Measurements from ENCODE around the gene MRGPRG.
"Not testable (repeated sequence)": the region's sequence is repeated elsewhere in the genome, so short reads cannot be mapped to it uniquely, and the experiment has no call there.

MRGPRG gene, protein sequence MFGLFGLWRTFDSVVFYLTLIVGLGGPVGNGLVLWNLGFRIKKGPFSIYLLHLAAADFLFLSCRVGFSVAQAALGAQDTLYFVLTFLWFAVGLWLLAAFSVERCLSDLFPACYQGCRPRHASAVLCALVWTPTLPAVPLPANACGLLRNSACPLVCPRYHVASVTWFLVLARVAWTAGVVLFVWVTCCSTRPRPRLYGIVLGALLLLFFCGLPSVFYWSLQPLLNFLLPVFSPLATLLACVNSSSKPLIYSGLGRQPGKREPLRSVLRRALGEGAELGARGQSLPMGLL

DNA sequence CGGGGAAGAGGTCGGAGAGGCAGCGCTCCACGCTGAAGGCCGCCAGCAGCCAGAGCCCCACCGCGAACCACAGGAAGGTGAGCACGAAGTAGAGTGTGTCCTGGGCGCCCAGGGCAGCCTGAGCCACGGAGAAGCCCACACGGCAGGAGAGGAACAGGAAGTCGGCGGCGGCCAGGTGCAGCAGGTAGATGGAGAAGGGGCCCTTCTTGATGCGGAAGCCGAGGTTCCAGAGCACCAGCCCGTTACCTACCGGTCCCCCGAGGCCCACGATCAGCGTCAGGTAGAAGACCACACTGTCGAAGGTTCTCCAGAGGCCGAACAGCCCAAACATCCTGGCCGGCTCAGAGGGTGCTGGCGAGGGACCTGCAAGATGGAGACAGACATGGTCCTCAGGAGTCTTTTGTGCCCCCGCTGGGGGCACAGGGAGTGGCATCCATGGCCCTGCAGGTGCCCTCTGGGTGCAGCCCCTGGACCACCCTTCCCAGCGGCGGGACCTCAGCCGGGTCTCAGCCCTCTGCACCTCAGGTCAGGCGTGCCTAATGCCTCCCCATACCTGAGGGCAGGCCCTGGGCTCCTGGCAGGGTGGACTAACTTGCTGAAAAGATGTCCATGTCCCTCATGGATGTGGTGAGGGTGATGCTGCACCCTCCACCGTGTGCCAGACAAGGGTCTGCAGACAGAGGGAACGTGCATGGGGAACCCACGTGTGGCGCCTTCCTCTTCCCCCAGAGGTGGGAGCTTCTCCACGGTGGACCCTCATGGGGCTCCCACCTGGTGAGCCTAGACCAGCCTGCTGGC is at the start of gene MRGPRG:
TSS of gene MRGPRG (minus strand) at position 331 of the 798 bp plus-strand sequence. CDS start at position 331, 0 bp downstream.
- DNase-seq (ENCODE audit: low read depth), result no peak

DNA sequence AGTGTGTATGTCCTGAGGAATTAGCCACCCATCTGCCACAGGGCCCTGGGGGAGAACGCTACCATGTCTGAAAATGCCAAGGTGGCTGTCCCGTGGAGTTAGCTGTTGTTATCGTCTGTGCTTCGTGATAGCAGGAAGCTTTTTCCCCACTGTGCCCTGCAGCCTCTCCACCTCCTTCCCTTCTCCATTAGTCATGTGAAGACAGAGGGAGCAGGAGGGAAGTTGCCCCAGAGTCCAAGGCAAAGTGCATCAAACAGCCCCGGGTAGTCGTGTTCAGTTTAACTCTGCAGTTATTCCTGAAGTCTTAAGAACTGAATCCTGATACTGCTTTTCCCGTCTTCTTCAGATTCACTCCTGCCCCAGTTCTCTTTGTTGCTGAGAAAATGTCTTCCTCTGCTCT is 43.9 kb upstream of the MRGPRG start:
- not testable (repeated sequence) for DNase-seq (ENCODE audit: low read depth)

DNA sequence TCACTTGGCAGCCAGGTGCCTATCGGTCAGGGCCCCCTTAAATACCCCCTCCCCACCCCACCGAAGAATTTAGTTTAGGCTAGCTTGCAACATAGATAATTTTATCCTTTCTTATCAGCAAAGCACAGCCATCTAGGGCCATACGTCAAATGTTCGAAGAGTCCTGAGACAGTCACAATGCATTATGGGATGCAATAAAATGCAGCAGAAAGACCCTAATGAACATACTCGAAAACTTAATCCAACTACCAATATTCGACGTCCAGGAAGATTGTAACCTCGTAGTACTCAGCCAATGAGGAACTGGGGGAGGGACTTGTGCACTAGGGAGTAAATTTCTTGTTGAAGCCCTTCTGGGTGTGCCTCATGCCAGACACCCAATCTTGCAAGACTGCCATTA is 43.2 kb upstream of the MRGPRG start:
- DNase-seq (ENCODE audit: low read depth), result not testable (repeated sequence)

DNA sequence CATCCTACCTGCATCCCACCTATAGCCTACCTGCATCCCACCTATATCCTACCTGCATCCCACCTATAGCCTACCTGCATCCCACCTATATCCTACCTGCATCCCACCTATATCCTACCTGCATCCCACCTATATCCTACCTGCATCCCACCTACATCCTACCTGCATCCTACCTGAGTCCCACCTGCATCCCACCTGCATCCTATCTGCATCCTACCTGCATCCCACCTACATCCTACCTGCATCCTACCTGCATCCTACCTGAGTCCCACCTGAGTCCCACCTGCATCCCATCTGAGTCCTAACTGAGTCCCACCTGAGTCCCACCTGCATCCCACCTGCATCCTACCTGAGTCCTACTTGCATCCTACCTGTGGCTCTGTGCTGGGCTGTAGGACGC is 38.9 kb upstream of the MRGPRG start:
- not testable (repeated sequence) for DNase-seq (ENCODE audit: low read depth)

DNA sequence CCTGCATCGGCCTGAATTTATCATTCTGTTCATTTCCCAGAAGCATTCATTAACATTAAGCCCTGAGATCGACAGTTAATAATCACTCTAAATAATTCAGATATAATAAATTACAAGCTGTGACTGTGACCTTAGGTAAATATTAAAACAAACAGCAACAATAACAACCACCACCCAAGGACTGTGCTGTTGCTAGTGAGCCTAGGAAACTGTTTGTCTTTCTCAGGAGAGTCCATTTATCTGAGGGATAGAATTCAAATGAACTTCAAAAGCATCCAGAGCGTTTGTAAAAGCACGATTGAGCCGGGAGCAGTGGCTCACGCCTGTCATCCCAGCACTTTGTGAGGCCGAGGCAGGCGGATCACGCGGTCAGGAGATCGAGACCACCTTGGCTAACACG is 36.6 kb upstream of the MRGPRG start:
- DNase-seq (ENCODE audit: low read depth), result not testable (repeated sequence)

DNA sequence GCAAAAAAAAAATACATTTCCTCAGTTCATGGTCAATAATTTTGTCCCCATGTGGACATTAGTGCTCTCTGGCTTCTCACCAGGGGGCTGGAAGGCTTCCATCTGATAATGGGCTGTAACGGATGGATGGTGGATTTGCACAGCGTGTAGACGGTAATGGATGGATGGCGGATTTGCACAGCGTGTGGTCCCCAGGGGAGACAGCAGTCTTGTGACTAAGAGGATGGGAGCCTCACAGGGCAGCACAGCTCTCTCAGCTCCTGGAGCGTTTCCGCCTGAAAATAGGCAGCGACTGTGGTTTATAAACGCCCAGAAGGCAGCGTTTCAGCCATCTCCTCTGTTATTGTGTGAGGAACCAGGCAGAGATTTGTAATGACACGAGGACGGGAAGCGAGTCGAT is 36.2 kb upstream of the MRGPRG start:
- DNase-seq (ENCODE audit: low read depth), result not testable (repeated sequence)

DNA sequence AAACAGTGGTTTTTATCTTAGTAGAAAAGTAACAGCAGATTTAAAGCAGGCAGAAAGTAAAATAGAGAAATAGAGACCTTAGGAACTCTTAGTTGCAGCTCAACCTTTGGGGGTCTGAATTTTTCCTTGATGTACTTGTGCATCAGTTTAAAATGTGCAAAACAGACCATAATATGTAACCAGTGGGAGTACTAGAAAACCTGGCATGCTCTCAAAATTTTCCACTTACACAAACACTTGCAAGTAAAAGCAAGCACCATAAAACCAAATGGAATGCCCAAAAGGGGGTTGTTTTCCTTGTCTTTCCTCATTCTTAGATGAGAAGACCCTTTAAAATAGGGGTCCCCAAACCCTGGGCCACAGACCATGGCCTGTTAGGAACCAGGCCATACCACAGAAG is 26.5 kb upstream of the MRGPRG start:
- no peak for DNase-seq (ENCODE audit: low read depth)

DNA sequence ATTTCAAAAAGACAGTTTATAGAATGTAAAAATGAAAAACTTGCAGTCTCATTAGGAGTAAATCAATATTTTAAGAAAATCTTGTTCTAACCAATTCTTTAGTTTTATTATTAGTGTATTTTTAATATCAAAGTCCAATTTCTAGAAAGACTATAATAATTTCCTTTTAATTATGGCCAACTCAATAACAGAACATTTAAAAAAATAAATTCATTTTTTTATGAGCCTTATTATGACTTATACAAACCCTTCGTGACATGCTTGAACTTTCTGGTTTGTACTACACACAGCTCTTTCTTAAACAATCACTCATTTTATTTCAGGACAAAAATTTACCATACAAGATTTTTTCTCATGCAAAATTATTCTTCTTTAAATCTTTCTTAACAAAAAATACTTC is 25.3 kb upstream of the MRGPRG start:
- DNase-seq (ENCODE audit: low read depth), result no peak

DNA sequence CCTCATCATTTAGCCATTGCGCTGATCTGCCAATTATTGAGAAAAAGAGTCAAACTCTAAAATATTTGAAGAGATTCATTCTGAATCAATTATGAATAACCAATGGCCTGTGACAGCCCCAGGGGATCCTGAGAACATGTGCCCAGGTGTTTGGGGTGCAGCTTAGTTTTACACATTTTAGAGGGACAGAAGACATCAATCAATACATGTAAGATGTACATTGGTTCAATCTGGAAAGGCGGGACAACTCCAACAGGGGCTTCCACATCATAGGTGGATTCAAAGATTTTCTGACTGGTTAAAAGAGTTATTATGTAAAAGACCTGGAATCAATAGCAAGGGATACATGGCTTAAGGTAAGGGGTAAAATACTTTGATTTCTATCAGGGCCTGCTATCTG is 18.5 kb upstream of the MRGPRG start:
- no peak for DNase-seq (ENCODE audit: low read depth)

DNA sequence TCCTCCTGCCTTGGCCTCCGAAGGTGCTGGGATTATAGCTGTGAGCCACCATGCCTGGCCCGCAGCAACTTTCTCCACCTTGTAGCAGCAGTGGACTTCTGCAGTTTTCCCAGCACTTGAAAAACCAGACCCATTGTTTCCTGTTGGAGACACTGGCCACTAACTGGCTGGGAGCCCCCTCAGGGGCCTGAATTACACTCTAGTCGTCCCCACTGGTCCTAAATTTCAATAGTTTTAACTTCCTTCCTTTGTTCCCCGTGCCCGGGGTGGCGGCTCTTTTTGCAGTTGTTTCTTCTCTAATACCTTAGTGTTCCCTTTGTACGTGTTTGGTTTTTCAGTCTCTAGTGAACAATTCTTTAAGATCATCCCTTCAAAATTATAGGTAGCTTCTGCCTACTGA is 16.2 kb upstream of the MRGPRG start:
- no peak for DNase-seq (ENCODE audit: low read depth)

DNA sequence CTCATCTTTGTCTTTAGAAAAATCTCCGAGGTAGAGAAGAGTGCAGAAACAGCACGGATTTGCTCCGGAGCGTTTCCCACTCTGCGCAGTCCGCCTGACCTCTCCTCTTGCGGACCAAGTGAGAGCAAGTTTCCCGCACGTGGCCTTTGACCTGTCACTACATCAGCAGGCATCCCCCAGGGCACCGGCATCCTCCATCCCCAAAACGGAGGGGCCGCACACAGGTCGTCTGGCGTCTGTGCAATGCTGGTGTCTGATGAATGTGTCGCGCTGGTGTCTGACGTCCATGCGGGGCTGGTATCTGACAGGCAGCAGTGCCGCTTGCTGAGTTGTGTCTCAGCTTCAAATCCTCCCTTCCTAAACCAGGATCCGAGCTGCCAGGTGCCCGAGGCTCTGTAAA is 14.3 kb upstream of the MRGPRG start:
- no peak for DNase-seq (ENCODE audit: low read depth)

DNA sequence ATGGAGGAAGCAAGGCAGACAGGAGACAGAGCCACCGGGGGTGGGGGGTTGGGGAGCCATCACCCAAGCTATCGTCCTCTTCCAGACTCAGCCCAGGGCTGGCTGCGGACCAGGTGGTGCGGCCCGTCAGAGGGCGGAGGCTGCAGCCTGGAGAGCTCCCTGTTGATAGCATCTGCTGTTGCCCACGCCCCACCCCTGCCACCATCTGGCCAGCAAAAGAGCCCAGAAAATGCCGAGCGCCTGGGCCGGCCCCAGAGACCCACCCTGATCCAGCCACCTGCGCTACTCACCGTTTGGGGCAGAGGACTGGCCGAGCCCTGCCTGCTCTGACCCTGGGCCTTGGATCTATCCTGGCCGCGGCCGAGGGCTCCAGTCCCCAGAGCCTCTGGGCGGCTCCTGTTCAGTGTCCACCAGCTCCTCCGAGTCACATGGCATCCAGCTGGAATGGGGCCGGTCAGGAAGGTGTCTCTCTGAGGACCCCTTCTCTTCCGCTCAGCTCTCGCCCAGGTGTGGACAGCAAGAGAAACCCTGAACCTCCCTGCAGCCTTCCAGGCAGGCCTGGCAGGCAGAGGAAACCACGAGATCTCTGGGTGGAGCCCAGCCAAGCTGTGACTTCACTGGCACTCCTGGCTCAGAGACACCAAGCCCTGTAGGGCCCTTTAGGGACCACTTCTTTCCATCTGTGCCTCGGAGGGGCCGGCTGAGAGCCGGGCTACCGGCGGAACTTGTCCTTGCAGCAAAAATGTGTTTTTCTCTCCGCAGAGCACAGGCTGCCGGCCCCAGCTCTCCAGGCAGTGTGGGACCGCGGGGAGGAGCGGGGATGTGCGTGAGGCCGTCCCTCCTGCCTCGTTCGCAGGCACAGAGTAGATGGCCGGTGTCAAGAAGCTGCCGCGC is 13.5 kb upstream of the MRGPRG start, which contains the start of gene MRGPRE:
TSS of gene MRGPRE (minus strand) at position 567 of the 894 bp plus-strand sequence. CDS start 3,618 bp downstream, outside the sequence.
- no peak for DNase-seq (ENCODE audit: low read depth)

DNA sequence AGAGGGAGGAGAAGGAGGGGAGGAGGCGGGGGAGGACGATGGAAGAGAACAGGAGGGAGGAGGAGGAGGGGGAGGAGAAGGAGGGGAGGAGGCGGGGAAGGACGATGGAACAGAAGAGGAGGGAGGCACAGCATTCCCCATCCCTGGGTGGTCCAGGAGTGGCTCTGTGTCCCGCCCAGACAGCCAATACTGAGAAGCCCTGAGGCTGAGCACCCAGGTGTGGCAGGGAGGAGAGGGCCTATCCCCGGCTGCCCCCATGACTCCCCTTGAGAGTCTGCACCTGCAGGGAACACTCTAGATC is 12.9 kb upstream of the MRGPRG start:
- no peak for DNase-seq (ENCODE audit: low read depth)

DNA sequence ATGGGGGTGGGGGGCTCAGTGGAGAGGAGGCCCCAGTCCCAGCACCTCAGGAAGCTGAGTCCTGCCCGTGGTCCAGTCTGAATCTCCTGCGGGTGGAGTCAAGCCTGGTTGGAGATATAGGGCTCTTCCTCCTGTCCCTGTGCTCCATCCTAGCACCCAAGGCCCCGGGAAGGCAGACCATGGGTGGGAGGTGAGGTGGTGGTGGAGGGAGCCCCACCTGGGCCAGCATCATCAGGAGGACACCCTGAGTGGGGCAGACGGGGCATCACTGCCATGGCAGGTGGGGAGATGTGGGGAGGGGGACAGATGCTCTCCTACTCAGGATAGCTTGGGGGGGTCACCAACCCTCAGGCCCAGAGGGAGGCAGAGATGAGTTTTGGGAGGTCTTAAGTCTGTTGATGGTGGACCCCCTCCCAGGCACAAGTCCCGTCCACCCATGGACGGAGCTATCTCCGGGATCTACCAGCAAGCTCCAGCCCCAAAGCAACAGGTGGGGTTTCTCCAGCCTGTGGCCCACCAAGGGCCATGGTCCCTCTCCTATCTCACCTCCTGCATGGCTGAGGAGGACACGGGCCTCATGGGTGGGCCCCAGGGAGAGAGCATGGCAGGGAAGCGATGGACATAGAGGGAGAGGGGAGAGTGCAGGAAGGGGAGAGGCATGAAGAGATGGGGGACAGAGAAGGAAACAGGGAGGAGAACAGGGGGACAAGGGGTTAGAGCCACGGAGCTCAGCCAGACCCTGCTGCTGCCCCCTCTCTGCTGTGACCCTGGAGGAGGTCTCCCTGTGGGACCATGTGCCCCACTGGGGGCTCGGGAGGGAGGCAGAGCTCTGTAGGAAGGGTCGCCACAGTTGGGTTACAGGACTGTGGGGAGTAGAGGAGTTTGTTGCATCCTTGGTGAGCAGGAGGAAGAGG is 12.3 kb upstream of the MRGPRG start:
- no peak for DNase-seq (ENCODE audit: low read depth)

DNA sequence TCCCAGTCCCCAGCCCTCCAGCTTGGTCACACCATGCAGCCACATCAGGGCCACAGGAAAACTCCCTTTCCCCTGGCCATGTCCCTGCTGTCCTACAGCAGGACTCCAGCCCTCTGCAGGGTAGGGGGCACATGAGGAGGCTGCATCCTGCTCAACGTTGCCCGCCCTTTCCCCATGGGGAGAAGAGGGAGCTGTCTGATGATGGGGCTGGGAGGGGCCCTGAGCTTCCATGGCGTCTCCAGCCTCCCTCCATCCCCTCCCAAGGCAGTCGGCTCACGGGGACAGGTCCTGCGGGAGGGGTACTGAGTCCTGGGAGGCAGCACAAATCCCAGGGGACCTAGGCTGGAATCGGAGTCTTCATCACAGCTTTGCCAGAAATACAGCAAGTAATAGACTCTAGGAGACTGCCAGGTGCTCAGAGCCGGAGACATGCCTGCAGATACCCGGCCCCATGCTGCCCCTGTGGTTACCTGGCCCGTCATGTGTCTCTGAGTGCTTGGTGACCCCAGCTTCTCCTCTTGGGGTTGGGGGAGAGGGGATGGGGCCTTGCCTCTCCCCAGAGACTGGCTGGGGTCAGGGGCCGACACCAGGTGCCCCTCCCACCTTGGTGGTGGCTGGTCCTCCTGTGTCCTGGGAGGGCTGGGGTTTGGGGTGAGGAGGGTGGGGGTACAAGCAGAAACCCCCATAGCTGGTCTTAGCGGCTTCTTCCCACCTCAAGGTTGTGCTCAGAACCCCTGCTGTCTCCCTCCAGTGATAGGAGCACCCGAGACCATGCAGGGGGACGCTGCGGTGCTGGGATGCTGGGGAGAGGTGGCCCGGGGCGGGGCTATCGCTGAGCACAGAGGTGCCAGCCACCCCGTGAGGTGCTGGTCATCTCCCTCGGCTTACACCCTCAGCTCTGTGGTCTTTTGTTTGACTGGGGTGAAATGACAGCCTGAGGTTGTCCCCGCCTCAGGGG is 11.3 kb upstream of the MRGPRG start:
- DNase-seq (ENCODE audit: low read depth), result no peak

DNA sequence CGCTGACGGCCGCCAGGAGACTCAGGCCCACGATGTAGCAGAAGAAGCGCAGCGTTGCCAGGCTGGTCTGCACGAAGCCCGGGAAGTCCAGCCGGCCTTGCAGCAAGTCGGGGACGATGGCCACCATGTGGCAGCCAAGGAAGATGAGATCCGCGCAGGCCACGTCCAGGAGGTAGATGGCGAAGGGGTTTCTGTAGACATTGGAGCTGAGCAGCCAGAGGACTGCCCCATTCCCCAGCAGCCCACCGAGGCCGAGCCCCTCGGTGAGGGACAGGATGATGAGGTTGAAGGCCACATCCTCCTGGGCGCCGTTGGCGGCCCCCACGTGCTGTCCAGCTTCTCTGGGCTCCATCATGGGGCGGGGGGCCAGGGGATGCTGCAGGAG is 9.8 kb upstream of the MRGPRG start:
- DNase-seq (ENCODE audit: low read depth), result no peak

DNA sequence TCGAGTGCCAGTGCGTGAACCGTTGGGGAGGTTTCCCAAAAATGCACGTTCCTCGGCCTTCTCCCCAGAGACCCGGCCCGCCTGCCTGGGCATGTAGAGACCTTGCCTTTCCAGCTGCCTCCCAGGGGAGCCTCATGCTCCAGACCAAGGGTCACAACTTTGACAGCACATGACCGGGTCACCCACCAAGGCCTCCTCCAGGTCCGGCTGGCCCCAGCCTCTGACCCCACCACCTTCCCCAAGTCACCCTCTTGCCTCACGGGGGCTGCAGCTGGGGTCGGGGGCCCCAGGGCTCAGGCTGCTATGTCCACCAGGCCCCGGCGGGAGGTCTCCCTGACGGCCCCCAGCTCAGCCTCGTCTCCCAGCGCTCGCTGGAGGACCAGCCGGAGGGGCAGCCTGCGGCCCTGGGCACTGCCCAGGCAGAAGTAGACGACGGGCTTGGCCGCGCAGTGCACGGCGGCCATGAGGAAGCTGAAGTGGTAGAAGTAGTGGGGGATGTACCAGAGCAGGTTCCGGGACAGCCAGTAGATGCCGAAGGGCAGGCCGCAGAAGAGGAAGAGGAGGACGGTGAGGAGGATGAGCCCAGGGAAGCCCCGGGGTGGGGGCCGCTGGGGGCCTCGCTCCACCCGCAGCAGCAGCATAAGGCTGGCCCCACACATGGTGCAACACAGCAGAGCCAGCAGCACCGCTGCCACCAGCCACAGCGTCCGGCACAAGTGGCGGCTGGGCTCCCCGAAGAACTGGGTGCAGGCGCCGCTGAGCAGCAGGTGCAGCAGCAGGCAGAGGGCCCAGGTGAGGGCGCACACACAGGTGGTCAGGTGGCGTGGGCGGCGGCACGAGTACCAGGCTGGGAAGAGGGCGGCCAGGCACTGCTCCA is 9.2 kb upstream of the MRGPRG start:
- no peak for DNase-seq (ENCODE audit: low read depth)

DNA sequence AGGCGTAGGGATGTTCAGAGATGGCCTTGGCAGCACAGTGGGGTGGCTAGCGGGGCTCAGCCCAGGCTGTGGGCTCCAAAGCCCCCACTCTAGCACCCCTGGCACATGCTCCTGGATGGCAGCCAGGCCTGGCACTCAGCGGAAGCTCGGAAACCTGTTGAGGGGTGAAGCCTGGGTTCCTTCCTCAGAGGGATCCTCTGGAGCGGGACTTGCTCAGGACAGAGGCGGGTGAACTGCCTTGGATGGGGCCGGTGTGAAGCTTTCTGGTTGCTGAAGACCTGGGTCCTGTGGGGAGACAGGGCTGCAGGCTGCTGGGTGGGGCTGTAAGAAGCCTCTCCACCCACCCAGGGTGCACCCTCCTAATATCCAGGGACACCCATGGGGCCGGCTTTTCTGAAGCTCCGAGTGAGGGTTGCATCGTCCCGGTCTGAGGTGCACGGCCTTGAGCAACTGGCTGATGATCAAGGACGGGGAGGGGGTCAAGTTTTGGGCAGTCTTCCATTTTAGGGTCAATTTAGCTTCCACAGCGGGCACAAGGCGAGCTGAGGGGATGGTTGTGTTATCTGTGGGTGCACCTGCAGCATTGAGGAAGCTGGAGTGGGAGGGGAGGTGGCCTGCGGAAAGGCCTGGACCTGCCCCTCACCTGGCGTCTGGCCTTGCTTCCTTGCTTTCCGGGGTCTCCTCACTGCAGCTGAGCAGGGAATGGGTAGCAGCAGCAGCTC is 8.4 kb upstream of the MRGPRG start:
- DNase-seq (ENCODE audit: low read depth), result no peak

Data from stimulated activated CD8-positive, alpha-beta memory T cell treated with anti-CD3 and anti-CD28 coated beads, Interleukin-7, amount 100 ng/mL, for 24 hours (primary cell).